Measurements from ENCODE around the gene CCDC81.

Gene CCDC81

DNA sequence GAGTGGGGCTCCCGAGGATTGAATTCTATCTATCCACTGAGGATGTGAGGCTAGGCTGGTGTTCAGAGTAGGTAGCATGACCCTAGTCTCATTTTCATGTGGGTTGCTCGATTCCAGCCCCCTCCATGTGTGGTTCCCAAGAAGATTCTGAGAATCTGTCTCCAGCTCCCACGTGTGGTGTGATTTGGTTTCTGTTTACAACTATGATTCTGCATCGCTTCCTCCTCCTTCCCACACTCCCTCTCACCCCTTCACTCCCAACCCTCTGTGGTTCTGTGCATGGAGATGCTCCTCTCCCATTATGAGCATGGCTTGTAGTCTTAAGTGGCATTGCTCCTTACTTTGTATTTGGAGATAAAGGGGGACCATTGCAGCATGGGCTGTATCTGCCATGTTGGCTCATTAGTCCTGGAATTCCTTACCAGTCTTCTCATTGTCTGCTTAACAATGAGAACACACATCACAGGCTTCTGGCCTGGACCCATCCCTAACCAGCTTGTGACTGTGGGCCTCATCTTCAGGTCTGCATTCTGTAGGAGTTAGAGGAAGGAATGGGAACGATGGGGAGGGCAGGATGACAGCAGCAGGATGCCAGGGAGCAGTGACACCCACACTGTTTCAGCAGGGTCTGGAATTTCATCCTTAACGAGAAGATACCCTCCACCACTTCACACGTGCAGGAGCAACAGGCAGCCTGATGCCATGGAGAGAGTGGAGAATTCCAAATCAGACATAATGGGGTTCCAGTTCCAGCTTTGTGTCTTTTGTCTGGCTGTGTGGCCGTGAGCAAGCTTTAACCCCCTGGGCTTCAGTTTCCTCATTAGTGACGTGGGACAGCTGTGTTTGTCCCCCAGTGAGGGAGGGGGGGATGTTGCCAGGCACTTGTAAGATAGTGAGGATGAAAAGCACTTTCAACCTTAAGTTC, 86.0 kb downstream of the CCDC81 start:
- no peak for FAIRE-seq
- DNase-seq (ENCODE audit: insufficient read length, low spot score): no peak

DNA sequence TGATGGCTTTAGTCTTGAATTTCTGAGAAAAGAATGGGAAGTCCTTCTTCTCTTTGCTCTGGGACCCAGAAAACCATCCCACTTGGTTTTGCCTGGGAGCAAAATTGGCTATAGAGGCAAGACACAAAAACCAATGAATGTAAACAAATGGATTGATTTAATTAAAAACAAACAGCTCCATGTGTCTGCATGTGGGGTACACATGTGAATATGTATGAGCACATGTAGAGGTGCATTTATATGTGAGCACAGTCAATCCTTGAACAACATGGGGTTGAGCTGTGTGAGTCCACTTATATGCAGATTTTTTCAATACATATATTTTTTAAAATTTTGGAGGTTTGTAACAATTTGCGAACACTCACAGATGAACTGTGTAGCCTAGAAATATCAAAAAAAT, 87.2 kb downstream of the CCDC81 start:
- FAIRE-seq: no peak
- DNase-seq (ENCODE audit: insufficient read length, low spot score): no peak

DNA sequence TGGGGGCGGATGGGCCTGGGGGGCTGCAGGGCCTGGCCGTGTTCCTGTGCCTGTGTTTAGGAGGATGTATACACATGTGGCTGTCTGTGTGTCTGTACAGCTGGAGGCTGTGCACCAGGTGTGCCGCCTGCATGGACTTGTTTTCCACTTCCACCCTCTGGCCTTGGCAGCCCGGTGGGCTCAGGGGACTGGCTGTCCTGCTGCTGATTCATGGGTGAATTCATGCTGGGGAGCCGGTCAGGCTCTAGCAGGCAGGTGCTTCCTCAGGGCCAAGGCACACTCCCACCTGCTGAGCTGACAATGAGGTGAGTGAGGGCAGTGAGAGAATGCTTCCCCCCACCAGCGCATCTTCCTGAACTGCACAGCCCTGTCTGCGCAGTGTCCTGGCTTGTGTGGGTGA, 88.4 kb downstream of the CCDC81 start:
- no peak for DNase-seq (ENCODE audit: insufficient read length, low spot score)
- no peak for FAIRE-seq

DNA sequence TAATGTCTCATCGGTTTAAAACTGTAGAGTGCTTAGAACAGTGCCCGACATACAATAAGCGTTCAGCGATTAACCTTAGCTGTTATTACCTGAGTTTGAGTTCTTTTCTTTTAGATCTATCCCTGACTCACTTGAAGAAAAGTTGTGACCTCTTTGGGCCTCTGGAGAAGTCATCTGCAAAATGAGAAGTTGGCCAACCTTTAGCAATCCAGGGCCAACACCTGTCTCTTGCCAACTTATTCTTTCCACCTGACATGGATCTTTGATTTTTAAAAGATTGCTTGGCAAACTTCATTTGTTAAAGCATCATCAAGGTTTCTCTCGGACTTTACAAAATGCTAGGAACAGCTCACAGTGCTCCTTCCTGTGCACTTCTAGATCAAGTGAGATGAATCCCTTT, 89.3 kb downstream of the CCDC81 start:
- FAIRE-seq (no peak), DNase-seq (ENCODE audit: insufficient read length, low spot score) (no peak)

DNA sequence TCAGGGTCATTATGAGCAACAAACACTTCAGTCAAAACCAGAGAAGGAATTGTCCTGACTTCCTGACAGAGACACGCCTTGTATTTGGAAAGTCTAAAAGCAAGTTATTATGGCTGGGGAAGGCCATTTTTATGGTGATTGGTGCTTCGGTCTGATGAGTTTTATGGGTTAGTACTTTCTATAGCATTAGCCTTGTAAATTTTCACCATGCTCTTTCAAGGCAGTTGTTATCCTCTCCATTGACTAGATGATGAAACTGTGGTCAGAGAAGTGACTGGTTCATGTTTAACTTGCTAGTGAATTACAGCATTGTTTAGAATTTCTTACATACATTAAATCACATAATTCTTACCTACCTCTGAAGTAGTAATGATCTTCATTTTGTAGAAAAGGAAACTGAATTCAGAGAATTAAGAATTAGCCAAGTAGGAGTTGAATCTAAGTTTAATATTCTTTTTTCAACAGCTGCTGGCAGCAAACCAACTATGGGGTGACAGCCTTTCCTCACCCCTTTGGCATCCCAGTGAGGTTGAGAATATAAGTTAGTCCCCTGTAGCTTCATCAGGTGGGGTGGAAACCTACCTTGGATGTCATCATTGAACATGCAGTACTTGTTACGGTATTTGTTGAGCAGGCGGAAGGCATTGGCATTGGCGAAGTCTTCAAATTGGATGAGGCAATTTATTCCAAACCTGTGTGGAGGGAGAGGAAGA, 90.0 kb downstream of the CCDC81 start:
- no peak for DNase-seq (ENCODE audit: insufficient read length, low spot score)
- FAIRE-seq: no peak

DNA sequence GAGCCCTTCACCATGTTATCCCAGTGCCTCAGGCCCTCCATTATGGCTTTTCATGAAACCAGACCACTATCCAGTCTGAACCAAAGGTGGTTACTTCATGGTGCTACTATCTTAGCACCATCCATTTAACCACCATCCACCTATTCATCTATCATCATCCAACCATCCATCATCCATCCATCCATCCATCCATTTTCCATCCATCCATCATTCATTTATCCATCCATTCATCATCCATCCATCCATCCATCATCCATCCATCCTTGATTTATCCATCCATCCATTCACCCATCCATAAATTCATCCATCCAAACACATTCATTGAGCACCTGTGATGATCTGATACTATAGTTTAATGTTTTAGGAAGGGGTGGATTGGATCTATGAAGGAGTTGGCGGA, 93.5 kb downstream of the CCDC81 start:
- DNase-seq (ENCODE audit: insufficient read length, low spot score) (no peak), FAIRE-seq (peak; percentile 47)

DNA sequence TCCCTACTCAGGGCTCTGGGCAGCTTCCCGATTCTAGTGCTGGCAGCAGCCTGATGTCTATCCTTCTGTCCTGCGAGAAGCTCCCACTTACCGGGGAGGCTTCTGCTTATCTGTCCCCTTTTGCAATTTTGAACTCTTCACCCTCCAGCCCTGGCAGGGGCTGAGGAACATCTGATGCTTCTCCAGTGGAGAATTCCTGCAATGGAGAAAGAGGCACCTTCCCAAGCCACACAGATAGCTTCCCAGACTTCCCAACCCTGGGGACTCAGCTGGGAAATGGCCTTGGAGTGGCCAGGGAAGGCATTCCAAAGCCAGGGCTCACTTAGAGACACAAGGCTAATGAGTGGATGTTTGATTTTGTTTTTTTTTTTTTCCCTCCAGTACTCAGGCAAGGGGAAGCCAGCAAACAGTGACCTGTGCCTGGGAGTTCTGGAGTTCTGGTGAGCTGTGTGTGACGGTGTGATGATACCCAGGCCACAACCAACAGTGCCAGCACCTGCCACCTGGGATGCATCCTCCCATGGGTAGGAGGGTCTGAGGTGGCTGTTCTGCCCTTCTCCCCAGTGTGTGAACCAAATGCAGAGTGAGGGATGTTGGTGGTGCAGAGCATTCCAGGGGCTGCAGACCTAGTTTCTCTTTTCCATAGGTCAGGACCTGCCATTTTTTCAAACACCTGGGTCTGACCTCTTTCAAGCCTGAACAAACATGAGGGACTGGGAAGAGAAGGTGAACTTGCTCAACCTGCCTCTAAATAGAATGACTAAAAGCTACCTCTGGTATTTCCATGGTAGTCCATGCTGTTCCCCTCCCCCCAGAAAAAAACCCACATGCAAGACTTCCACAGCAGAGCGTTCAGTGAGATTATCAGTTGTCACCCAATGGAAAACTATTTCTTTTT, 95.1 kb downstream of the CCDC81 start:
- FAIRE-seq (no peak), DNase-seq (ENCODE audit: insufficient read length, low spot score) (no peak)

Data from GM19239 (cell line).